Astrocyte of the spinal cord (primary cell): ENCODE measurements around the gene ANKH.
A peak's percentile ranks its signal among the peaks of the same experiment; 100 is the strongest.

Experiments
- DNase-seq: peaks from one replicate; pipeline ENCODE4 v3.0.0; 2011; ENCODE audit warnings: low read depth, low spot score
- H3K4me3 ChIP-seq: 2 replicates; pipeline ENCODE4 v1.5.1; 2011; ENCODE audit warnings: low read depth, mild to moderate bottlenecking, low read length, moderate library complexity
- in situ Hi-C: cut with HindIII; loops from 2 replicates; pipeline ENCODE4 v1.10.0; 2017; ENCODE audit warnings: low sequenced_read_pairs
- TF ChIP-seq, protein P1 (sequence below): IDR thresholded peaks from 2 replicates; pipeline ENCODE4 v1.5.1; 2012; ENCODE audit warnings: low read depth, mild to moderate bottlenecking, low read length, inconsistent platforms

ANKH gene

GRCh38 chr5:14662721-14663260 lies 208.8 kb downstream of the ANKH start:
- no peak overlapping the region for H3K4me3 ChIP-seq
- DNase-seq = no peak
- TF ChIP-seq, protein P1, sequence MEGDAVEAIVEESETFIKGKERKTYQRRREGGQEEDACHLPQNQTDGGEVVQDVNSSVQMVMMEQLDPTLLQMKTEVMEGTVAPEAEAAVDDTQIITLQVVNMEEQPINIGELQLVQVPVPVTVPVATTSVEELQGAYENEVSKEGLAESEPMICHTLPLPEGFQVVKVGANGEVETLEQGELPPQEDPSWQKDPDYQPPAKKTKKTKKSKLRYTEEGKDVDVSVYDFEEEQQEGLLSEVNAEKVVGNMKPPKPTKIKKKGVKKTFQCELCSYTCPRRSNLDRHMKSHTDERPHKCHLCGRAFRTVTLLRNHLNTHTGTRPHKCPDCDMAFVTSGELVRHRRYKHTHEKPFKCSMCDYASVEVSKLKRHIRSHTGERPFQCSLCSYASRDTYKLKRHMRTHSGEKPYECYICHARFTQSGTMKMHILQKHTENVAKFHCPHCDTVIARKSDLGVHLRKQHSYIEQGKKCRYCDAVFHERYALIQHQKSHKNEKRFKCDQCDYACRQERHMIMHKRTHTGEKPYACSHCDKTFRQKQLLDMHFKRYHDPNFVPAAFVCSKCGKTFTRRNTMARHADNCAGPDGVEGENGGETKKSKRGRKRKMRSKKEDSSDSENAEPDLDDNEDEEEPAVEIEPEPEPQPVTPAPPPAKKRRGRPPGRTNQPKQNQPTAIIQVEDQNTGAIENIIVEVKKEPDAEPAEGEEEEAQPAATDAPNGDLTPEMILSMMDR = no peak
- in situ Hi-C loops = no loop called here

DNA sequence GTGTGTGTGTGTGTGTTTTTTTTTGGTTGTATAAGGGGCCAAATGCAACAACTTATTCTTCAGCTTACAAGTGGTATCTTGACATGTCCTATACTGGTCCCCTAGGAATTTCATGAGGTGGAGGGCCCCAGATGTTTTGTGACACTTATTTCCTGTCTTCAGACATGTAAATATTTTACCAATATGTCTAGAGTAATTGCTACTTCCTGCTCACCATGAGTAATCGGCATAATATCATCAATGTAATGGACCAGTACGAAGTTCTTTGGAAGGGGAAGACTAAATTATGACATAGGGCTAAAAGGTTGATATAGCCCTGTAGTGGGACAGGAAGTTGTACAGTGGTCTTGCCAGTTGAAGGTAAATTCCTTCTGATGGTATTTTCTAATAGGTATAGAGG lies 210.7 kb downstream of the ANKH start:
- in situ Hi-C loops = no loop called here
- TF ChIP-seq, protein P1 = no peak

GRCh38 chr5:14659821-14660607 lies 211.6 kb downstream of the ANKH start:
- in situ Hi-C loops = no loop called here
- TF ChIP-seq, protein P1 = no peak
- H3K4me3 ChIP-seq = no peak overlapping the region
- DNase-seq = peak; percentile 50

More for the DNA sequence above, 210.7 kb downstream of the ANKH start:
- no peak overlapping the region for H3K4me3 ChIP-seq
- DNase-seq = no peak

- no peak for DNase-seq
- in situ Hi-C loops = no loop called here
- TF ChIP-seq, protein P1 = no peak
- H3K4me3 ChIP-seq = no peak overlapping the region
Observed at GRCh38 chr5:14656898-14657297, 214.7 kb downstream of the ANKH start.

- DNase-seq = no peak
- TF ChIP-seq, protein P1 = no peak
- in situ Hi-C loops = no loop called here
Observed at GRCh38 chr5:14655146-14655741, 216.3 kb downstream of the ANKH start.

More at GRCh38 chr5:14655146-14655741, 216.3 kb downstream of the ANKH start:
- no peak overlapping the region for H3K4me3 ChIP-seq
